Activated CD8-positive, alpha-beta T cell treated with anti-CD3 and anti-CD28 coated beads, Interleukin-2, amount 10 ng/mL, durations not matched to agents 7 days and 5 days (primary cell): ENCODE measurements around the gene SPTBN1. TPM values are rescaled to one million over a fixed set of nuclear protein-coding genes. Genes with fewer than 3 reads are reported as not detected.

Experiments used
- ATAC-seq: fragments of 150-1000 bp; cut with Tn5 transposase; one replicate; pipeline ENCODE4 v1.10.0; 2021; ENCODE audit warnings: moderate library complexity
- CTCF ChIA-PET: fragments of 350-600 bp; sonication (Branson Sonifier 250); formaldehyde crosslinking; loops from one replicate; lab custom pipeline; 2021; ENCODE audit warnings: antibody characterized with exemption; lab: Charles Lee
- POLR2A ChIA-PET: fragments of 350-600 bp; sonication (Branson Sonifier 250); formaldehyde crosslinking; loops from one replicate; lab custom pipeline; 2021; ENCODE audit warnings: antibody characterized with exemption; lab: Charles Lee
- DNase-seq: peaks from one replicate; pipeline ENCODE4 v3.0.0-alpha.2; 2020
- H3K27ac Mint-ChIP-seq: one replicate; pipeline ENCODE4 v1.8.0; 2021; ENCODE audit warnings: mild to moderate bottlenecking, mixed read lengths
- H3K27me3 Mint-ChIP-seq: one replicate; pipeline ENCODE4 v1.8.0; 2021; ENCODE audit warnings: low read depth, mixed read lengths
- H3K36me3 Mint-ChIP-seq: one replicate; pipeline ENCODE4 v1.8.0; 2021; ENCODE audit warnings: low read depth, mixed read lengths
- H3K4me1 Mint-ChIP-seq: one replicate; pipeline ENCODE4 v1.8.0; 2021; ENCODE audit warnings: low read depth, mixed read lengths
- H3K4me3 Mint-ChIP-seq: one replicate; pipeline ENCODE4 v1.8.0; 2021; ENCODE audit warnings: mild to moderate bottlenecking, mixed read lengths
- H3K9me3 Mint-ChIP-seq: one replicate; pipeline ENCODE4 v1.8.0; 2022; ENCODE audit warnings: mixed read lengths; ENCODE audit not compliant: insufficient read depth
- total RNA-seq, 2 experiments: library from RNA; stranded (reverse); gene quantifications; one replicate each; pipeline ENCODE4 v1.2.3, GENCODE V29; 2021

The SPTBN1 gene
- total RNA-seq, 2 experiments from 2014 or later: 140 to 147 TPM

GRCh38 chr2:54435325-54436226 is 20.6 kb upstream of the SPTBN1 start:
- CTCF ChIA-PET: interaction anchor here (1.7 kb wide), 1 partner anchor 12 kb away, joined by 4 read pairs; no protein-coding TSS in a partner anchor
- H3K4me1 Mint-ChIP-seq: peaks cover under 1% of the 10 kb centered on the region
- POLR2A ChIA-PET: no interaction called here
- DNase-seq: no peak
- H3K36me3 Mint-ChIP-seq: no peaks in the 10 kb centered on the region
- no peaks in the 10 kb centered on the region for H3K9me3 Mint-ChIP-seq
- no peak overlapping the region for H3K4me3 Mint-ChIP-seq
- peaks cover 11% of the 10 kb centered on the region for H3K27me3 Mint-ChIP-seq
- no peak for ATAC-seq
- no peak overlapping the region for H3K27ac Mint-ChIP-seq

GRCh38 chr2:54437588-54437987 is 18.5 kb upstream of the SPTBN1 start:
- H3K27me3 Mint-ChIP-seq: peaks cover 12% of the 10 kb centered on the region
- ATAC-seq (no peak), DNase-seq (no peak)
- H3K4me1 Mint-ChIP-seq: no peaks in the 10 kb centered on the region
- H3K4me3 Mint-ChIP-seq: no peak overlapping the region
- H3K36me3 Mint-ChIP-seq: no peaks in the 10 kb centered on the region
- POLR2A ChIA-PET: no interaction called here
- no peaks in the 10 kb centered on the region for H3K9me3 Mint-ChIP-seq
- no peak overlapping the region for H3K27ac Mint-ChIP-seq
- CTCF ChIA-PET: no interaction called here

- Mint-ChIP-seq H3K9me3 (no peaks in the 10 kb centered on the region), H3K27ac (no peak overlapping the region), H3K4me3 (no peak overlapping the region), H3K27me3 (peaks cover 12% of the 10 kb centered on the region), H3K36me3 (no peaks in the 10 kb centered on the region), H3K4me1 (no peaks in the 10 kb centered on the region)
- ATAC-seq: no peak
- ChIA-PET POLR2A (no interaction called here), CTCF (no interaction called here)
- DNase-seq: no peak
Observed at GRCh38 chr2:54438271-54438670, 17.9 kb upstream of the SPTBN1 start.

- no peak overlapping the region for H3K27ac Mint-ChIP-seq
- H3K9me3 Mint-ChIP-seq: no peaks in the 10 kb centered on the region
- POLR2A ChIA-PET: no interaction called here
- CTCF ChIA-PET: no interaction called here
- ATAC-seq: no peak
- H3K4me1 Mint-ChIP-seq: no peaks in the 10 kb centered on the region
- no peak overlapping the region for H3K4me3 Mint-ChIP-seq
- no peaks in the 10 kb centered on the region for H3K36me3 Mint-ChIP-seq
- DNase-seq: no peak
- peaks cover 15% of the 10 kb centered on the region for H3K27me3 Mint-ChIP-seq
Observed at GRCh38 chr2:54439582-54439981, 16.5 kb upstream of the SPTBN1 start.

GRCh38 chr2:54440050-54440449 is 16.1 kb upstream of the SPTBN1 start:
- no peaks in the 10 kb centered on the region for H3K4me1 Mint-ChIP-seq
- no peaks in the 10 kb centered on the region for H3K36me3 Mint-ChIP-seq
- CTCF ChIA-PET: no interaction called here
- ATAC-seq: no peak
- peaks cover 15% of the 10 kb centered on the region for H3K27me3 Mint-ChIP-seq
- POLR2A ChIA-PET: no interaction called here
- H3K27ac Mint-ChIP-seq: no peak overlapping the region
- no peak for DNase-seq
- no peak overlapping the region for H3K4me3 Mint-ChIP-seq
- H3K9me3 Mint-ChIP-seq: no peaks in the 10 kb centered on the region

- CTCF ChIA-PET: no interaction called here
- Mint-ChIP-seq H3K27me3 (peaks cover 7% of the 10 kb centered on the region), H3K4me3 (no peak overlapping the region), H3K36me3 (no peaks in the 10 kb centered on the region), H3K9me3 (no peaks in the 10 kb centered on the region), H3K4me1 (no peaks in the 10 kb centered on the region), H3K27ac (no peak overlapping the region)
- DNase-seq (no peak), ATAC-seq (no peak)
- POLR2A ChIA-PET: no interaction called here
Observed at GRCh38 chr2:54444503-54444902, 11.6 kb upstream of the SPTBN1 start.

- Mint-ChIP-seq H3K4me3 (no peak overlapping the region), H3K27me3 (peaks cover 16% of the 10 kb centered on the region), H3K4me1 (no peaks in the 10 kb centered on the region), H3K27ac (no peak overlapping the region), H3K9me3 (no peaks in the 10 kb centered on the region), H3K36me3 (no peaks in the 10 kb centered on the region)
- ChIA-PET POLR2A (interaction anchor here (0.6 kb wide), 1 partner anchor 231 kb away, joined by 3 read pairs; no protein-coding TSS in a partner anchor), CTCF (no interaction called here)
- ATAC-seq (no peak), DNase-seq (no peak)
Observed at GRCh38 chr2:54446122-54446521, 10.0 kb upstream of the SPTBN1 start.

- Mint-ChIP-seq H3K4me3 (no peak overlapping the region), H3K4me1 (no peaks in the 10 kb centered on the region), H3K27ac (no peak overlapping the region), H3K36me3 (no peaks in the 10 kb centered on the region), H3K27me3 (peaks cover 16% of the 10 kb centered on the region), H3K9me3 (no peaks in the 10 kb centered on the region)
- ChIA-PET POLR2A (interaction anchor here (0.6 kb wide), 1 partner anchor 231 kb away, joined by 3 read pairs; no protein-coding TSS in a partner anchor), CTCF (no interaction called here)
- DNase-seq (no peak), ATAC-seq (no peak)
Observed at GRCh38 chr2:54446625-54447024, 9.5 kb upstream of the SPTBN1 start.

GRCh38 chr2:54454548-54455130 is 1.5 kb upstream of the SPTBN1 start:
- peak overlapping the region; percentile 48 for H3K4me3 Mint-ChIP-seq
- no peak overlapping the region for H3K27ac Mint-ChIP-seq
- H3K36me3 Mint-ChIP-seq: no peaks in the 10 kb centered on the region
- no peaks in the 10 kb centered on the region for H3K9me3 Mint-ChIP-seq
- peaks cover 14% of the 10 kb centered on the region for H3K4me1 Mint-ChIP-seq
- no peak for DNase-seq
- H3K27me3 Mint-ChIP-seq: peaks cover 52% of the 10 kb centered on the region
- ChIA-PET POLR2A (no interaction called here), CTCF (no interaction called here)
- ATAC-seq: no peak

GRCh38 chr2:54455131-54455562 is 980 bp upstream of the SPTBN1 start:
- CTCF ChIA-PET: no interaction called here
- POLR2A ChIA-PET: no interaction called here
- DNase-seq: no peak
- ATAC-seq: no peak
- peak overlapping the region; percentile 48 for H3K4me3 Mint-ChIP-seq
- peaks cover 14% of the 10 kb centered on the region for H3K4me1 Mint-ChIP-seq
- no peaks in the 10 kb centered on the region for H3K36me3 Mint-ChIP-seq
- peaks cover 53% of the 10 kb centered on the region for H3K27me3 Mint-ChIP-seq
- no peaks in the 10 kb centered on the region for H3K9me3 Mint-ChIP-seq
- no peak overlapping the region for H3K27ac Mint-ChIP-seq

- POLR2A ChIA-PET: no interaction called here
- peaks cover 14% of the 10 kb centered on the region for H3K4me1 Mint-ChIP-seq
- no peaks in the 10 kb centered on the region for H3K36me3 Mint-ChIP-seq
- H3K9me3 Mint-ChIP-seq: no peaks in the 10 kb centered on the region
- no peak for ATAC-seq
- no peak overlapping the region for H3K27ac Mint-ChIP-seq
- no peak overlapping the region for H3K4me3 Mint-ChIP-seq
- CTCF ChIA-PET: no interaction called here
- peaks cover 52% of the 10 kb centered on the region for H3K27me3 Mint-ChIP-seq
- no peak for DNase-seq
Observed at GRCh38 chr2:54456362-54456611, 160 bp downstream of the SPTBN1 start.

- H3K36me3 Mint-ChIP-seq: no peaks in the 10 kb centered on the region
- CTCF ChIA-PET: no interaction called here
- peak overlapping the region; percentile 74 for H3K4me3 Mint-ChIP-seq
- no peaks in the 10 kb centered on the region for H3K9me3 Mint-ChIP-seq
- H3K4me1 Mint-ChIP-seq: peaks cover 14% of the 10 kb centered on the region
- DNase-seq: no peak
- POLR2A ChIA-PET: interaction anchor here (0.5 kb wide), 1 partner anchor 765 kb away, joined by 3 read pairs; no protein-coding TSS in a partner anchor
- H3K27me3 Mint-ChIP-seq: peaks cover 54% of the 10 kb centered on the region
- no peak overlapping the region for H3K27ac Mint-ChIP-seq
- ATAC-seq: peak; percentile 51
Observed at GRCh38 chr2:54456612-54457322, 640 bp downstream of the SPTBN1 start.
